Stimulated activated CD8-positive, alpha-beta memory T cell treated with anti-CD3 and anti-CD28 coated beads, Interleukin-12 subunit alpha, Interleukin-12 subunit beta, amount 100 ng/mL, for 4 hours (primary cell): ENCODE results near the gene SPINK5.
"Not testable (repeated sequence)": the region's sequence is repeated elsewhere in the genome, so short reads cannot be mapped to it uniquely, and the experiment has no call there.

Experiments used
- DNase-seq: peaks from one replicate; pipeline ENCODE4 v3.0.0-alpha.2; 2020; ENCODE audit warnings: low read depth

The SPINK5 gene, protein sequence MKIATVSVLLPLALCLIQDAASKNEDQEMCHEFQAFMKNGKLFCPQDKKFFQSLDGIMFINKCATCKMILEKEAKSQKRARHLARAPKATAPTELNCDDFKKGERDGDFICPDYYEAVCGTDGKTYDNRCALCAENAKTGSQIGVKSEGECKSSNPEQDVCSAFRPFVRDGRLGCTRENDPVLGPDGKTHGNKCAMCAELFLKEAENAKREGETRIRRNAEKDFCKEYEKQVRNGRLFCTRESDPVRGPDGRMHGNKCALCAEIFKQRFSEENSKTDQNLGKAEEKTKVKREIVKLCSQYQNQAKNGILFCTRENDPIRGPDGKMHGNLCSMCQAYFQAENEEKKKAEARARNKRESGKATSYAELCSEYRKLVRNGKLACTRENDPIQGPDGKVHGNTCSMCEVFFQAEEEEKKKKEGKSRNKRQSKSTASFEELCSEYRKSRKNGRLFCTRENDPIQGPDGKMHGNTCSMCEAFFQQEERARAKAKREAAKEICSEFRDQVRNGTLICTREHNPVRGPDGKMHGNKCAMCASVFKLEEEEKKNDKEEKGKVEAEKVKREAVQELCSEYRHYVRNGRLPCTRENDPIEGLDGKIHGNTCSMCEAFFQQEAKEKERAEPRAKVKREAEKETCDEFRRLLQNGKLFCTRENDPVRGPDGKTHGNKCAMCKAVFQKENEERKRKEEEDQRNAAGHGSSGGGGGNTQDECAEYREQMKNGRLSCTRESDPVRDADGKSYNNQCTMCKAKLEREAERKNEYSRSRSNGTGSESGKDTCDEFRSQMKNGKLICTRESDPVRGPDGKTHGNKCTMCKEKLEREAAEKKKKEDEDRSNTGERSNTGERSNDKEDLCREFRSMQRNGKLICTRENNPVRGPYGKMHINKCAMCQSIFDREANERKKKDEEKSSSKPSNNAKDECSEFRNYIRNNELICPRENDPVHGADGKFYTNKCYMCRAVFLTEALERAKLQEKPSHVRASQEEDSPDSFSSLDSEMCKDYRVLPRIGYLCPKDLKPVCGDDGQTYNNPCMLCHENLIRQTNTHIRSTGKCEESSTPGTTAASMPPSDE

DNA sequence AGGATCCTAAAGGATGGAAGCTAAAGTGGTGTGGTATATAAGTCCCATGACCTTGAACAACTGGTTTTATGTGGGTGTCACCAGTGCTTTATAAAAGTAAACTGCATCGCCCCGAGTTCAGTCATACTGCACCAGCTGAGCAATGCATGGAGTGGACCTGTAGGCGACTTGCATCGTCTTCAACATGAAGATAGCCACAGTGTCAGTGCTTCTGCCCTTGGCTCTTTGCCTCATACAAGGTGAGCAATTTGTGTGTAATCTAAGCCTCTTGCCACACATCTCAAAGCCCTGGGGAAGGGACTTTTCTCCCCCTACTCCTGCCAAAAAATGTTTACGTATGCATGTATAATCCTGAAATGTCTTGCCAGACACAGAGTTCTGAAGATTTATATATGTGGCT lies at the start of gene SPINK5:
TSS of gene SPINK5 (plus strand) at position 120 of the 400 bp plus-strand sequence. CDS start at position 185, 65 bp downstream.
- DNase-seq = no peak

DNA sequence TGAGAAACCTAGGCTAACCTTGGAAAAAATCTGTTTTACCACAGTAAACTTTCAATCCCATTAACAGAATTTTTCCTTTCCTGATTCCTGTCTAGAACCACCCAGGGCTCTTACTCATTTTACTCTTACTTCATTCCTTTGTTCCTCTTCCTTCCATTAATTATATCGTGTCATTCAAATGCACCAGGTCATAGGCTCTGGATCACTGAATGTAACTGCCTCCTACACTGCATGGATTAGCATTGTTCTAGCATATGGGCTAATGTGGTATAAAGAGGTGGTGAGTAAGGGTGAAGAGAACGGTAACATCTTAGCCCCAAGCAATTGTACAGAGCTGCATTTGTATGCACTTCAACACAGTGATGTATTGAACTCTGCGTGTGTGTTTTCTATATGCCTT lies 49.5 kb upstream of the SPINK5 start:
- DNase-seq = no peak

DNA sequence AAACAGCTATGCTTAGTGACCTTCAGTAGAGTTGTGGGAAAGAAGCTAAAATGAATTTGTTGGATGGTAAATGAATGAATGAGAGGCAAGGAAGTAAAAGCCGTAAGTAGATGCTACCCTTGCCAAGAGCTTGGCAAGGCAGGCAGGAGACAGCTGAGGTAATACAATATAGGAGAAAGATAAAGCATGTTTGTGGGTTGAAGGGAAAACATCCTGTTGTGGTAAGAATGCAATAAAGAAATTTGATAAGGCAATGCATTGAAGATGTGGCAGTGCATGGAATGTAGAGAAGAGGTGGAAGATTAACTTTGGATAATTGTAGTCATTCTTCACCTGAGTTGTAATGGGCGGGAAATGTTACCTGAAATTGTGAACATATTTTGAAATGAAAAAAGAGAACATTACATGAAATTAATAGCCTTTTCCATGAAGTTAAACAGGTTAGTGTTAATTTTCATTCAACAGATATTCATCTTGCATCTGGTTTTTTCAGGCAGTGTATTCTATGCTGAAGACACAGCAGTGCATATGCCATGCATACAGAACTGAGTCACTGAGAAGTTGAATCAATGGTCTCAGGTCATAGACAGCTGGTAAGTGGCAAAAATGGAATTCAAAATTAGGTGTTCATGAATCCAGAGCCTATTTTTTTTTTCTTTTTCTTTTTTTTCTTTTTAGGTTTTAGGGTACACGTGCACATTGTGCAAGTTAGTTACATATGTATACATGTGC lies 43.4 kb upstream of the SPINK5 start:
- no peak for DNase-seq

DNA sequence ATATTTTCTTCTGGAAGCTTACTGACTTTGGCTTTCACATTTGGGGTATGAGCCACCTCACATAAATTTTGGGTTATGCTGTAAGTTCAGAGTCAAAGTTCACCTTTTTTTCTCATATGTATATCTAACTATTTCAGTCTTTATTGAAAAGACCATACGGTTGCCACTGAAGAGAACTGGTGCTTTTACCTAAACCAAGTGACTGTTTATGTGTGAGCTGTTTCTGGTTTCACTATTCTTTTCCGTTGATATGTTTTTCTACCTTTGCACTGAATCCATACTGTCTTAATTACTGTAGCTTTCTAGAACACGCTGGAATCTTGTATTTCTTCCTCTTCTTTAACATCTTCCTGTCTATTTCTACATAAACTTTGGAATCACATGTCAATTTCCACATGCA lies 36.3 kb upstream of the SPINK5 start:
- no peak for DNase-seq

DNA sequence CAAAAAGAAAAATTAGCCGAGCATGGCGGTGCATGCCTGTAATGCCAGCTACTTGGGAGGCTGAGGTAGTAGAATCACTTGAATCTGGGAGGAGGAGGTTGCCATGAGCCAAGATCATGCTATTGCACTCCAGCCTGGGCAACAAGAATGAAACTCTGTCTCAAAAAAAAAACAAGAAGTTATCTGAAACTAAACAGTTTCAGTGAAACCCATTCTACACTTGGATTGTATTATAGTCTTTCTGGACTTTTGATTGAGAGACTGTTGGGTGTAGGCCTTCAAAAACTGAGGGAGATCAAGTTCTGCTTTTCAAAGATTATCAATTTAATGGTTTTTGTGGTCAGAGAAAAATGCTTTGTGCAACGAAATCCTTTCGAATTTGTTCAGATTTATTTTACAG lies 34.6 kb upstream of the SPINK5 start:
- no peak for DNase-seq

DNA sequence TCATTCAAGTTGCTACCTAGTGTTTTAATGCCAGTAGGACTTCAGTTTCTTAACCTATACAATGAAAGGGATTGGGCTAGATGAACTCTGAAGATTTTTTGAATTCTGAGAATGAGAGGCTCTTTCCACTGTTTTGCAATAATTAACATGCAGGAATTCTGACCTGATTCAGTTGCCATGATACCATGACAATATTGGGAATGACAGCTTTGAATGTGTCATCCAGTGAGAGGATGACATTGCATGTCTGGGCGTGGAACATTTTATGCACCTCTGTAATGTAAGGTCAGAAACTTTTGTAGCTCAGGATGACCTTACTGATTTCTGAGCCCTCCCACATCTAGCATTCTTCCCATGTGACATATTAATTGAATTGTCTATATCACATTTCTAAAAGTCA lies 30.6 kb upstream of the SPINK5 start:
- no peak for DNase-seq

DNA sequence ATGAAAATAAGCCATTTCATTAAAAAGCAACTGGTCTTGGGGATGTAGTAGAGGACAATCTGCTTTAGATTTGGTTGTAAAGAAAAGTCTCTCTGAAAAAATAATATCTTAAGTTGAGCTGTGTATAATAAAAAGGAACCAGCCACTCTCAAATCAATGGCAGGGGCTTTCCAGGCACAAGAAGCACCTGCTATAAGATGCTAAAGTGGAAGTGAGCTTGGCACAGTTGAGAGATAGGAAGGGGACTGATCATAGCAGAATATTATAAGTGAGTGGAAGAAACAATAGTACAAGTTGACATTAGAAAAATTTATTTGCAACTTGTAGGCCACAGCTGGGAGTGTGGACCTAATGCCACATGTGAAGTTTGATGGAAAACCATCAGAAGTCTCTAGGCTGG lies 28.1 kb upstream of the SPINK5 start:
- DNase-seq = no peak

DNA sequence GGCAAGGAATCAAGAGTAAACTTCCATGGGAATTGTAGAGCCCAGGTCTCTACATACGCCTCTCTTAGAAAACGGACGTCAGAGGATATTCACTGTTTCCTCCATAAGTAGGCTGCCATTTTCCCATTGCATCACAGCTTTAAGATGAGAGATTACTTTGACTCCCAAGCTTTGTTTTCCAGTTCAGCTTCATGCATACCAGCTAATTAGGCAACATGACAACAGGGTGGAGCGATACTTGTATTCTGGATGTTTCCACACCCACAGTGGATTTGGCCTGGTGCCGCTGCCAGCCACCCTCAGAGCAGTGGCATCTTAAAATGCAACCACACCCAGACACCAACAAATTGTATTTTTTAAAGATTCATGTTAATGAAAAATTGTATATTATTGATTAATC lies 20.9 kb upstream of the SPINK5 start:
- DNase-seq = no peak

DNA sequence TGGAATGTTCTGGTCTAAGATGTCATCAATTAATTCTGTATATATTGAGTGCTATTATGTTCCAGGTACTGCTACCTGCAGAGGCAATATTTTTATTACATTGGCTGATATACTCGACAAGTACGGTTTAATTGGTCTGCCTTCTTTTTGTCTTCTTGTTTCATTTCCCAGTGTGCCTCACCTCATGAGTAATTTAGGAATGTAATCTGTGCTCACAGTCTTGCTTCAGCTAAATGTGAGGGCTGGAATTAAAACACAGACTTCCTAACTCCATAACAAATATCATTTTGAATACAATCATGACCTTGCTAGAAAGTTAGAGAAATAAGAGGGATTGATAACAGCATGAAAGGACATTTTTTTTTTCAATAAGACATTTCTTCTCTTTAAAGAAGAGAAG lies 20.1 kb upstream of the SPINK5 start:
- no peak for DNase-seq

DNA sequence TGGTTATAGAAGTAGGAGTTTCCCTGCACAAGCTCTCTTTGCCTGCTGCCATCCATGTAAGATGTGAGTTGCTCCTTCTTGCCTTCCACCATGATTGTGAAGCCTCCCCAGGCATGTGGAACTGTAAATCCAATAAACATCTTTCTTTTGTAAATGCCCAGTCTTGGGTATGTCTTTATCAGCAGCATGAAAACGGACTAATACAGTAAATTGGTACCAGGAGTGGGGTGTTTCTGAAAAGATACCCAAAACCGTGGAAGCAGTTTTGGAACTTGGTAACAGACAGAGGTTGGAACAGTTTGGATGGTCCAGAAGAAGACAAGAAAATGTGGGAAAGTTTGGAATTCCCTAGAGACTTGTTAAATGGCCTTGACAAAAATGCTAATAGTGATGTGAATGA lies 8.6 kb upstream of the SPINK5 start:
- DNase-seq = not testable (repeated sequence)

DNA sequence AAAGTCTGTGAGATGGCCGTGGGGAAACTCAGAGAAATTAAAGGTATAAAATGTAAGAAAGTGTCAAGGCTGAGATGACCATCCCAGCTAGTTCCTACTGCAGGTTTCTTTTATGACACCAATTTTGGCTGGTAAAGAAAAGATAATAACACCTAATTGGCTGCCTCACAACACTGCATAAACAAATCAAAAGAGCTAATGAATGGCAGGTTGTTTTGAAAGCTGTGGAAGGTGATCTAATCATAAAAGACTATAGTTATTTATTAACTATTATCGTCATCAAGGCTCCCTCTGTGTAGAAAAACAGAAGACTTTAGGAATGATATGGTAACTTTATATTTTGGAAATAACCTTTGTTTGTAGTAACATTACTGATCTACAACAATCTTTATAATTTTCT lies 3.5 kb upstream of the SPINK5 start:
- DNase-seq = no peak

DNA sequence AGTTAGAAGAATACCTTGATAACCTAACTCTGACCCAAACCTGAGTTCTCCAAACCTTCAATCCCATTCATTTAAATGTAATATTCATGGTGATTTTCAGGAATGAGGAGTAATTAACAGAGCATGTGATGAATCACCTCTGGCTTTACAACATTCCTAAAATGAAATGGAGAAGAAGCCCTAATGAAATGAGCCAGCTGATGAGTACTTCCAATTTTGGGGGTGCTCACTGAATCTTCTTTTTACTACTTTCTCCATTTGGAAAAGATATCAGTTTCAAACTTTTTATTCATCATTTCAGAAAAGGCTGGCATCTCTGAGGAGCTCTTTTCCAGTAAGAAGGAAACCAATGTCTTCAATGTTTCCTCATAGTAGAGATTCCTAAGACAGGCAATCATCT lies 2.9 kb upstream of the SPINK5 start:
- DNase-seq = no peak

DNA sequence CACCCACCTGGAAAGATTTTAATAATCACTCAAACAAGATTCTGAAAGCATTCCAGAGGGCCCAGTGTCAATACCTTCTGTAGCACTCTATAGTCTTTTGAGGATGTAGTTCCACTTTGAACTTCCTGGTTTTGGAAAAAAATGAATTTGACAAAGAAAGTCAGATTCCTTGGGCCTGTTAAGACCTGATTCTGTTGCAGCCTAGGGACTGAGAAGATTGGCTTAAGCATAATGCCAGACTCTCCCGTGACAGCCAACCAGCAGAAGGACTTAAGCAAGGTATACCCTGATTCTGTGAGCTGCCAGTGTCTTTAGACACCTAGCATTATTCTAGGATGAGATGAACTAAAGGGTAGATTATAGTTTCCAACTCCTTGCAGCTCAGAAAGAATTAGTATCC lies 6.8 kb downstream of the SPINK5 start:
- no peak for DNase-seq

DNA sequence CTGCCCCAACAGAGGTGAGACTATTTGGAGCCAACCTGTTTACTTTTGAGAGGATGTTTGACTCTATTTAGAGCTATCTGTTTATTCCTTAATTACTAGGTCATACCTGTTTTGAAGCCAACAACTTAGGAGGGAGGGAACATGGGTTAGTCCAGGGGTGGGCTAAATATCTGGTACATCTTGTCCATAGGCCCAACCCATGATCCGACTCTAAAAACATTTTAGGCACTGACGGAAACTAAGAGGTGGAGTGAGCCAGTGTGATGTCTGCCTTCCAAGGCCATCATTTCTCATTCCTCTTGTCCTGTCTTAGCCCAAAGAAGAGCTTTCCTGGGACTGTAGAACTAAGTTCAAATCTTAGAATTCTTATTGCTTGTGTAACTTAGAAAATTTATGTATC lies 8.4 kb downstream of the SPINK5 start:
- DNase-seq = no peak

DNA sequence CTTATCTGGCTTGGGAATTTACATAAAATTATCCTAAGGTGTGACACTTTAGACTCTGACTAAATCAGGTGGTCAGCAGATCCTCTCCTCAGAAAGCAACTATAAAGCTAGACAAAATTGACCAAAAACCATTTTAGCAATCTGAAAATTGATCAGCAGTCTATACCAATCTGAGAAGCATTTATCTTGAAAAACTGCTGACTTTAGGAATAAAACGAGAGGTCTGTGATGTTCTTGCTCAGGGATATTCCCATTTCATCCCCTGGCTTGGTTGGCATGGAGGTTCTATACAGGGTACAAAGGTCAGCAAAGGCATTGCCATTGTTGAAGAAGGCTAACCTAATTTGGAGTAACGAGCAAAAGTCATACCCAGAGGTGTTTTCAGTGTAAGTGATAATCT lies 11.7 kb downstream of the SPINK5 start:
- no peak for DNase-seq

DNA sequence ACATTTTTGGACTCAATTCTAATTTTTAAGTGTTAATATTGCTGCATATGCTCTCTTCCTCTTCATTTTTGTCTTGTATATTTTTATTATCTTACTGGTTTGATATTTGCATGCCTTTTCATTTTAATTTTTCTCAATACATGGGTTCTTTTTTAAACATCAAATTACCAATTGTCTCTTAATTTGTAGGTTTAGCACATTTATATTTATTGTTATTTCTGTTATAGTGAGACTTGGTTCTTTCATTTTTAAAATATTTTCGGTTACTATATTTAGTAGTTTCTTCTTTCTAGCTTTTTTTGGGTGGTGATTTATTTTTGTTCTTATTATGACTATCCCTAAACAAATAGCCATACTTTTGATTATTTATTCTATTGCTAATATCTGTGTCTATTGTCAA lies 19.4 kb downstream of the SPINK5 start:
- DNase-seq = no peak

DNA sequence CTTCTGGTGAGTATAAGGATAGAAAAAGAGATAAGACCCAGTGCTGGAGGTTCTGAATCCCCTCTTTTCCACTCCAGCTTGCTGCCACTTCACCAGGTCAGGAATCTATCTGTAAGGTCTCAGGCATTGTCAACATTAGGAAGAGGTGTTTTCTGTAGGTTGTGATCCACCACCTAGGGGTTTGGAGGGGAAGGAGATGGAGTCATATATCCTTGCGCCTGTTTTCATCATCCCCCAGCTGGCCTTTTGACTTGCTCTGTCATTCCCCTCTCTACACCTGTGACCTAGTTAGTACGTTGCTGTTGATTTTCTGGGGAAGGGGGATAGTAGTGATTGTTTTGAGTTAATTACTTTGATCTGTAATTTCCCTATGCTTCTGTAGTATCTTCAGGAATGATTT lies 20.5 kb downstream of the SPINK5 start:
- DNase-seq = no peak

DNA sequence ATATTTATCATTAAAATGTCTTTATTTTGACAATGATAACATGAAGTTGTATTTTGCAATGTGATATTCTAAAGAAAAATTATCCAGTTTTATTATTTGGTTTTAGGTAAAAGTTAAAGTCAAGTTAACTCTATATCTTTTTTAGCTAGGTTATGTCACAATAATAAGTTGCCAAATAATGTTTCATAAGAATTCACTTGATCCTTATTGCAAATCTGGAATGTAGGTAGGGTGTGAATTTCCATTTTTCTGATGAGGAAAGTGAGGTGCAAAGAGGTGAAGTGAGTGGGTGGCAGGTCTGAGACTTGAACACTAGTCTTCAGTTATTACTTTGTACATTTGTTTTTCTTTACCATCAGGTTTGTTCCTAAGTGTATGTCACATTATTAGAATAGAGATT lies 21.5 kb downstream of the SPINK5 start:
- DNase-seq = no peak

DNA sequence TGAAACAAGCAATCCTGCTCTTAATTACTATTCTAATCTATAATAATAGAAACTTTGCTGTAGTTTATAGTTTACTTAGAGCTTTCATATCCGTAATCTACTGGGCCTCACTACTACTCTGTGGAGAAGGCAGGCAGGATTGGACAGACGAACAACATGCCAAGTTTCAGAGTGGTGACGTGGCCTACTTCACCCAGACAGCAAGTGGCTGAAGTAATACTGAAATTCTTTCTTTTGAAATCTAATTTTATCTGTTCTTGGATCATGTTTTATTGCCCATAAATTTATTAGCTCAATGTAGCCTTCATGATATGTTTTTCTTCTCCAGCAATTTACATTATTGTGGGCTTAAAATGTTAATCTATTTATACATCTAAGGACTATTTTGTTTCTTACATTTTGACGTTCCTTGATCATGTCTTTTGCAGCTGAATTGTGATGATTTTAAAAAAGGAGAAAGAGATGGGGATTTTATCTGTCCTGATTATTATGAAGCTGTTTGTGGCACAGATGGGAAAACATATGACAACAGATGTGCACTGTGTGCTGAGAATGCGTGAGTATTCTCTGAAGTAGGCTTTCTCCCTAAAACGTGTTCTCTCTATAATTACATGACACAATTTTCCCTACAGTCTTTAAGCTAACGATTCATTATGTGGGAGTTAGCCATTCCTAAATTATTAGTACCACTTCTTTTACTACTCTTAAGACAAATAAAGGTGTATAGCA lies 22.4 kb downstream of the SPINK5 start:
- DNase-seq = no peak

DNA sequence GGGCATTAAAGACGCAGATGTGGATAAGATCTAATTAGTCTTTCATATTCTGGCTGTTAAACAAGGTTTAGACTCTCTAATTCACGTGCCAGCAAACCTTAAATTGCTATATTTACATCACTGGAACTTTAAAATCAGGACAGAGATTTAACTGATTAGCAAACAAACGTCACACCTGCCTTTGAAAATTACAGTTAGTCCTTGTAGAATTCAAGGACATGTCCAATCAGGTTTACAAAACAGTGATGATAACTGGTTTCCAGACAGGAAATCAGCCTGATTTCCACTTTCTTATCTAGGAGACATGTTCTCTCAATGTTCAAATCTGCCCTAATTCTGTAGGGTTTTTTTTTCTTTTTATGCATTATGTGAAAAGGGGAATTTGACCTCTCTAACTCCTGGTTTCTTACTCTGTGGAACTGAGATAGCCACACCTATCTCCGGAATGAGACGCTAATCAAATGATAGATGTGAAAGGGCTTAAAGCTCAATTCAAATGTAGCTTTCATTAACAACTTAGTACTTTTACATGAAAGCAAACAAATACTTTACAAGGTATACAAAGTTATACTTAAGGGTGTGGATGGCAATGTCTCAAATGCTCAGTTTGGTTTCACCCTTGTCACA lies 26.5 kb downstream of the SPINK5 start:
- no peak for DNase-seq

DNA sequence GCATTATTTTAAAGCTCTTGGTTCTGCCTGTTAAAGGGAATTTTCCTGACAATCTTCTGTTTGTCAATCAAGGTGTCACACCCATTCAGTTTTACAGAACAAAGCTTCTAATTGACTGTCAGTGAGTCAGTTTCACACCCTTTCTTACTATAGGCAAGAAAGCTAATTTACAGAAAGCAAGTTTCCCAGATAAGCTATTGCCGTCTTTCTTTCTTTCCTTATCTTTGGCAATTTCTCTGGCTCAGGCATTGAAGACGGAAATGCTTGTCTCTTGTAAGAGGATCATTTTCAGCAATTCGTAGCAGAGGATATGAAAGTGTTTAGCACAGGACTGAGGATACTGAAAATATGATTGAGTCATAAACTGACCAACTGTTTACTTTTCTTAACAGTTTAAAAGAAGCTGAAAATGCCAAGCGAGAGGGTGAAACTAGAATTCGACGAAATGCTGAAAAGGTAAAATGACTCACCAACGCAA lies 27.0 kb downstream of the SPINK5 start:
- DNase-seq = no peak
